CD4-positive, alpha-beta T cell (primary cell): ENCODE measurements around the gene ARHGAP26. TPM values are rescaled to one million over a fixed set of nuclear protein-coding genes. Genes with fewer than 3 reads are reported as not detected.

ENCODE experiments used
- ATAC-seq: fragments of 200-7000 bp; cut with Tn5 transposase; one replicate; pipeline ENCODE4 v1.10.0; 2022; ENCODE audit warnings: mild to moderate bottlenecking; ENCODE audit not compliant: poor library complexity
- CTCF ChIA-PET: fragments of 350-600 bp; sonication (Branson Sonifier 250); formaldehyde crosslinking; loops from one replicate; lab custom pipeline; 2021; ENCODE audit warnings: antibody characterized with exemption, inconsistent platforms; lab: Charles Lee
- POLR2A ChIA-PET: fragments of 350-600 bp; sonication (Branson Sonifier 250); formaldehyde crosslinking; loops from one replicate; lab custom pipeline; 2021; ENCODE audit warnings: antibody characterized with exemption, inconsistent platforms; lab: Charles Lee
- DNase-seq, 14 experiments: peaks; one replicate each; pipeline ENCODE4 v3.0.0-alpha.2; 2013 to 2020; ENCODE audit warnings: mixed read lengths in 2 of 14
- H3K27ac ChIP-seq, 2 donors: one replicate each; pipeline versions ENCODE4 v1.5.1 to v1.7.0; 2013; ENCODE audit warnings: low read length in 2 of 2, low read depth in 1 of 2, mild to moderate bottlenecking in 1 of 2
- H3K27me3 ChIP-seq, 2 experiments: 1 replicate in 1 of 2; 2 replicates in 1 of 2; pipeline versions ENCODE4 v1.6.1 to v1.7.0; 2013; ENCODE audit warnings: low read length in 2 of 2, control low read depth in 1 of 2, mild to moderate bottlenecking in 1 of 2, moderate library complexity in 1 of 2; ENCODE audit not compliant: insufficient read depth in 2 of 2, control insufficient read depth in 1 of 2
- H3K36me3 ChIP-seq: one replicate; pipeline ENCODE4 v1.6.1; 2013; ENCODE audit warnings: low read length, control low read depth; ENCODE audit not compliant: insufficient read depth
- H3K4me1 ChIP-seq: one replicate; pipeline ENCODE4 v1.6.1; 2013; ENCODE audit warnings: low read length, control low read depth; ENCODE audit not compliant: insufficient read depth
- H3K4me3 ChIP-seq: one replicate; pipeline ENCODE4 v1.5.1; 2013; ENCODE audit warnings: mild to moderate bottlenecking, low read length, moderate library complexity
- H3K9me3 ChIP-seq, 2 experiments: 1 replicate in 1 of 2; 2 replicates in 1 of 2; pipeline versions ENCODE4 v1.6.1 to v1.7.0; 2013; ENCODE audit warnings: low read length in 2 of 2, mild to moderate bottlenecking in 2 of 2, control low read depth in 1 of 2, moderate library complexity in 1 of 2; ENCODE audit not compliant: control insufficient read depth in 1 of 2, insufficient read depth in 1 of 2
- H3K27ac Mint-ChIP-seq: one replicate; pipeline ENCODE4 v1.8.0; 2020; ENCODE audit warnings: mixed read lengths
- H3K27me3 Mint-ChIP-seq: one replicate; pipeline ENCODE4 v1.8.0; 2021; ENCODE audit warnings: mixed read lengths
- H3K36me3 Mint-ChIP-seq: one replicate; pipeline ENCODE4 v1.8.0; 2021; ENCODE audit warnings: low read depth, mixed read lengths
- H3K4me1 Mint-ChIP-seq: one replicate; pipeline ENCODE4 v1.8.0; 2021; ENCODE audit warnings: low read depth, mixed read lengths
- H3K4me3 Mint-ChIP-seq: one replicate; pipeline ENCODE4 v1.8.0; 2020; ENCODE audit warnings: mild to moderate bottlenecking, mixed read lengths
- H3K9me3 Mint-ChIP-seq: one replicate; pipeline ENCODE4 v1.8.0; 2020; ENCODE audit warnings: mixed read lengths
- intact Hi-C, 2 experiments: fragments of 100-400 bp; cut with DNase I in 1 of 2; cut with micrococcal nuclease in 1 of 2; formaldehyde crosslinking; loops; one replicate each; pipeline versions ENCODE4 v1.15.1 to v1.9.0; 2023 to 2025; cut with DNase I, micrococcal nuclease
- total RNA-seq, 174 experiments: library from RNA in 2 of 174; stranded (reverse) in 2 of 174; gene quantifications; one replicate each; pipeline ENCODE4 v1.2.3 and lab custom pipeline; 2021 to 2026
- TF ChIP-seq, protein P1 (sequence below): fragments of 200-600 bp; IDR thresholded peaks from one replicate; pipeline ENCODE4 v1.8.0; 2022; ENCODE audit warnings: antibody characterized with exemption, mild to moderate bottlenecking

The ARHGAP26 gene
- total RNA-seq, 2 experiments from 2014 or later, result 24.9 to 27.3 TPM

DNA sequence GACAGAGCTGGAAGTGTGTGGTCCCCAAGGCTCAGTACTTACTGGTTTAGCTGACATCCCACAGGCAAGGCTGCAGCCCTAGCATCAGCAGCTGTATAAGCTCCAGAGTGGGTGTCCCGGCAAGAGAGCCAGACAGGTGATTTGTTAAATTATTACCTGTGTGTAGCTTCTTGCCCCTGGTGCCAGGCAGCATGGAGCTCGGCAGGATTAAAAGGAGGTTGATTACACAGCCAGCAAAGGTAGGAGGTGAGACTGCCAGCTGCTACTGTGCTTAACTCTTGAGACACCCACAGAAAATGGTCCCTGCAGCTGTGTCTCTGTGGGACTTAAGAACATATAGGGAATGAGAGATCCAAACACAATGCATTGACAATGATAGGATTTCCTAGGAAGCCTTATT is 54.2 kb downstream of the ARHGAP26 start:
- H3K9me3 Mint-ChIP-seq, result no peaks in the 10 kb centered on the region
- Histone ChIP-seq H3K4me1 (peaks cover 19% of the 10 kb centered on the region), H3K27ac (no peak overlapping the region), H3K9me3 (no peaks in the 10 kb centered on the region), H3K27me3 (no peaks in the 10 kb centered on the region), H3K4me3 (no peak overlapping the region), H3K36me3 (no peaks in the 10 kb centered on the region)
- peaks cover 5% of the 10 kb centered on the region for H3K36me3 Mint-ChIP-seq
- no peak for ATAC-seq
- H3K27ac Mint-ChIP-seq, result no peak overlapping the region
- DNase-seq, result no peak
- H3K4me1 Mint-ChIP-seq, result peaks cover 61% of the 10 kb centered on the region
- intact Hi-C loops, result no loop called here
- ChIA-PET CTCF (no interaction called here), POLR2A (interaction anchor here (0.8 kb wide), 1 partner anchor 55 kb away, joined by 4 read pairs; no protein-coding TSS in a partner anchor)
- no peaks in the 10 kb centered on the region for H3K27me3 Mint-ChIP-seq
- no peak overlapping the region for H3K4me3 Mint-ChIP-seq
- TF ChIP-seq, protein P1, sequence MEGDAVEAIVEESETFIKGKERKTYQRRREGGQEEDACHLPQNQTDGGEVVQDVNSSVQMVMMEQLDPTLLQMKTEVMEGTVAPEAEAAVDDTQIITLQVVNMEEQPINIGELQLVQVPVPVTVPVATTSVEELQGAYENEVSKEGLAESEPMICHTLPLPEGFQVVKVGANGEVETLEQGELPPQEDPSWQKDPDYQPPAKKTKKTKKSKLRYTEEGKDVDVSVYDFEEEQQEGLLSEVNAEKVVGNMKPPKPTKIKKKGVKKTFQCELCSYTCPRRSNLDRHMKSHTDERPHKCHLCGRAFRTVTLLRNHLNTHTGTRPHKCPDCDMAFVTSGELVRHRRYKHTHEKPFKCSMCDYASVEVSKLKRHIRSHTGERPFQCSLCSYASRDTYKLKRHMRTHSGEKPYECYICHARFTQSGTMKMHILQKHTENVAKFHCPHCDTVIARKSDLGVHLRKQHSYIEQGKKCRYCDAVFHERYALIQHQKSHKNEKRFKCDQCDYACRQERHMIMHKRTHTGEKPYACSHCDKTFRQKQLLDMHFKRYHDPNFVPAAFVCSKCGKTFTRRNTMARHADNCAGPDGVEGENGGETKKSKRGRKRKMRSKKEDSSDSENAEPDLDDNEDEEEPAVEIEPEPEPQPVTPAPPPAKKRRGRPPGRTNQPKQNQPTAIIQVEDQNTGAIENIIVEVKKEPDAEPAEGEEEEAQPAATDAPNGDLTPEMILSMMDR, result no peak

DNA sequence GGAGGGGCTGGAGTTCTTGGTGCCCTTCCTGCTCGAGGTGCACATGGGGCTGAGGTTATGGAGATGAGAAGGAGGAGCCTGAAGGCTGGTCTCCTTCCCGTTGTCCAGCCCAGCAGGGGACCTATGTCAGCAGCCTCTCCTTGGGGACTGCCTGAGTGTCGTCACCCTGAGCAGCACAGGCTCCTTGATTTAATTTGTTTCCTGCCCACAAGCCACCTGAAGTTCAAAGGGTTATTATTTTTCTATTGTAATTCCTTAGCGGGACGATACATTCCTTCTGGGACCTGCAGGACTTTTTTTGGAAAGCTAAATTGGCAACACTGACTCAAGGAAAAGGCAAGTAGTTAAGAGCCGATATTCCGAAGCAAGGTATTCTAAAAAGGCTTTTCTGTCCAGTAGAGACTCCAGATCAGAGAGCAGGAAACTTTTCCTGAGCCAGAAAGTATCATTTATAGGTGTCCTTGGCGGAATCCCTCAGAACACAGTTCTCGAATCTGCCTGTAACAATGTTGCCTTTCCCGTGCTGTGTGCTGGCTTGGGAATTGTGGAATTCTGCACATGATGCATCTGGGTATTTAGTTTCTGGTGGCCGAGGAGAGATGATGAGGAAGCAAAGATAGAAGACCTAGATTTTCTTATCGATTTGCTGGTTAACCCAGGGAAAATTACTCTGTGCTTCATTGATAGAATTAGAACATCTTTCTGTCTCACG is 55.4 kb downstream of the ARHGAP26 start:
- H3K4me3 Mint-ChIP-seq, result no peak overlapping the region
- H3K27me3 Mint-ChIP-seq, result no peaks in the 10 kb centered on the region
- no peaks in the 10 kb centered on the region for H3K9me3 ChIP-seq
- TF ChIP-seq, protein P1, result no peak
- no peak overlapping the region for H3K4me3 ChIP-seq
- H3K9me3 Mint-ChIP-seq, result no peaks in the 10 kb centered on the region
- H3K4me1 ChIP-seq, result peaks cover 19% of the 10 kb centered on the region
- ChIA-PET CTCF (no interaction called here), POLR2A (no interaction called here)
- ATAC-seq (no peak), DNase-seq (no peak)
- no peaks in the 10 kb centered on the region for H3K36me3 ChIP-seq
- no peak overlapping the region for H3K27ac Mint-ChIP-seq
- H3K4me1 Mint-ChIP-seq, result peaks cover 62% of the 10 kb centered on the region
- peaks cover 4% of the 10 kb centered on the region for H3K36me3 Mint-ChIP-seq
- no peak overlapping the region for H3K27ac ChIP-seq
- intact Hi-C loops, result no loop called here
- no peaks in the 10 kb centered on the region for H3K27me3 ChIP-seq

DNA sequence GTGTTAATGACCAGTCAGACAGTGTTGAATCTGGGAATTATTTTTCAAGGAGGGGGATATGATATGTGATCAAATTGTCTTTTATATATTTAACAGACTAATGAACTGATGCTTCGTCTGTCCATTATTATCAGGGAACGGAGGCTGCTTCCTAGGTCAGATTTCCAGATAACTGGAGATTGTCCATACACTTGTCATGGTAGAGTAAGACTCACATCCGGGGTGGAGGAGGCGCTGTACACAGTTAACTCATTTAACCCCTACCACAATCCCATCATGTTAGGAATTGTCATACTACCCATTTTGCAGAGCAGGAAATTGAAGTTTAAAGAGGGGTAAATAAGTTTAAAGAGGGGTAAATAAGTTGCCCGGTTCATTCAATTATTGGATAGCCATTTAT is 55.9 kb downstream of the ARHGAP26 start:
- Histone ChIP-seq H3K36me3 (no peaks in the 10 kb centered on the region), H3K4me1 (peaks cover 19% of the 10 kb centered on the region), H3K27me3 (no peaks in the 10 kb centered on the region), H3K4me3 (no peak overlapping the region), H3K27ac (no peak overlapping the region), H3K9me3 (no peaks in the 10 kb centered on the region)
- Mint-ChIP-seq H3K27ac (no peak overlapping the region), H3K4me1 (peaks cover 64% of the 10 kb centered on the region), H3K9me3 (no peaks in the 10 kb centered on the region), H3K36me3 (no peaks in the 10 kb centered on the region), H3K4me3 (no peak overlapping the region), H3K27me3 (no peaks in the 10 kb centered on the region)
- TF ChIP-seq, protein P1, result no peak
- DNase-seq, result no peak
- intact Hi-C loops, result no loop called here
- ATAC-seq, result no peak
- POLR2A ChIA-PET, result no interaction called here
- CTCF ChIA-PET, result interaction anchor here (0.8 kb wide), 1 partner anchor 18 kb away, joined by 3 read pairs; no protein-coding TSS in a partner anchor
